IMR-90 (cell line): Measurements from ENCODE around the gene PPAN.

Source experiments
- CEBPB ChIP-seq: IDR thresholded peaks from 2 replicates; pipeline ENCODE4 v1.6.1; 2012; ENCODE audit warnings: low read depth, low read length, improper control_type of control experiment
- FOS ChIP-seq: fragments of 150-350 bp; IDR thresholded peaks from 2 replicates; pipeline ENCODE4 v1.6.1; 2016; ENCODE audit warnings: low read depth, low read length
- POLR2A ChIP-seq: IDR thresholded peaks from 2 replicates; pipeline ENCODE4 v1.6.1; 2012; ENCODE audit warnings: mild to moderate bottlenecking, low read depth, low read length
- RAD21 ChIP-seq: IDR thresholded peaks from 2 replicates; pipeline ENCODE4 v1.6.1; 2012; ENCODE audit warnings: low read length, improper control_type of control experiment
- RFX5 ChIP-seq: IDR thresholded peaks from 2 replicates; pipeline ENCODE4 v1.8.0; 2012; ENCODE audit warnings: low read depth, mild to moderate bottlenecking, low read length, moderate library complexity
- TF ChIP-seq, protein P1 (sequence below): conservative IDR thresholded peaks from 2 replicates; pipeline ENCODE4 v1.5.1; 2012; ENCODE audit warnings: mild to moderate bottlenecking, low read depth, low read length, improper control_type of control experiment
- TF ChIP-seq, protein P2 (sequence below): fragments of 150-350 bp; IDR thresholded peaks from 2 replicates; pipeline ENCODE4 v1.6.1; 2017; ENCODE audit warnings: mild to moderate bottlenecking, antibody characterized with exemption, low read length, low read depth

GRCh38 chr19:10155839-10156238 is 49.7 kb downstream of the PPAN start:
- TF ChIP-seq, protein P1, sequence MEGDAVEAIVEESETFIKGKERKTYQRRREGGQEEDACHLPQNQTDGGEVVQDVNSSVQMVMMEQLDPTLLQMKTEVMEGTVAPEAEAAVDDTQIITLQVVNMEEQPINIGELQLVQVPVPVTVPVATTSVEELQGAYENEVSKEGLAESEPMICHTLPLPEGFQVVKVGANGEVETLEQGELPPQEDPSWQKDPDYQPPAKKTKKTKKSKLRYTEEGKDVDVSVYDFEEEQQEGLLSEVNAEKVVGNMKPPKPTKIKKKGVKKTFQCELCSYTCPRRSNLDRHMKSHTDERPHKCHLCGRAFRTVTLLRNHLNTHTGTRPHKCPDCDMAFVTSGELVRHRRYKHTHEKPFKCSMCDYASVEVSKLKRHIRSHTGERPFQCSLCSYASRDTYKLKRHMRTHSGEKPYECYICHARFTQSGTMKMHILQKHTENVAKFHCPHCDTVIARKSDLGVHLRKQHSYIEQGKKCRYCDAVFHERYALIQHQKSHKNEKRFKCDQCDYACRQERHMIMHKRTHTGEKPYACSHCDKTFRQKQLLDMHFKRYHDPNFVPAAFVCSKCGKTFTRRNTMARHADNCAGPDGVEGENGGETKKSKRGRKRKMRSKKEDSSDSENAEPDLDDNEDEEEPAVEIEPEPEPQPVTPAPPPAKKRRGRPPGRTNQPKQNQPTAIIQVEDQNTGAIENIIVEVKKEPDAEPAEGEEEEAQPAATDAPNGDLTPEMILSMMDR: no peak
- TF ChIP-seq FOS: no peak
- TF ChIP-seq POLR2A: no peak
- TF ChIP-seq RFX5: no peak
- TF ChIP-seq, protein P2, sequence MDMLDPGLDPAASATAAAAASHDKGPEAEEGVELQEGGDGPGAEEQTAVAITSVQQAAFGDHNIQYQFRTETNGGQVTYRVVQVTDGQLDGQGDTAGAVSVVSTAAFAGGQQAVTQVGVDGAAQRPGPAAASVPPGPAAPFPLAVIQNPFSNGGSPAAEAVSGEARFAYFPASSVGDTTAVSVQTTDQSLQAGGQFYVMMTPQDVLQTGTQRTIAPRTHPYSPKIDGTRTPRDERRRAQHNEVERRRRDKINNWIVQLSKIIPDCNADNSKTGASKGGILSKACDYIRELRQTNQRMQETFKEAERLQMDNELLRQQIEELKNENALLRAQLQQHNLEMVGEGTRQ: no peak
- TF ChIP-seq RAD21: no peak
- no peak for TF ChIP-seq CEBPB
